AG09309 (cell line): ENCODE results near the gene EHMT1.

Source experiments
- DNase-seq: peaks from one replicate; pipeline ENCODE4 v3.0.0-alpha.2; 2010; ENCODE audit warnings: low read depth
- H3K4me3 ChIP-seq: 2 replicates; pipeline ENCODE4 v1.5.1; 2011; ENCODE audit warnings: mild to moderate bottlenecking, low read depth, low read length, moderate library complexity; ENCODE audit not compliant: control insufficient read depth
- CTCF ChIP-seq: IDR thresholded peaks from 2 replicates; pipeline ENCODE4 v1.5.1; 2011; ENCODE audit warnings: mild to moderate bottlenecking, low read depth, low read length, inconsistent platforms; ENCODE audit not compliant: insufficient read depth, control insufficient read depth; ENCODE audit errors: missing control alignments

The EHMT1 gene

GRCh38 chr9:137837345-137838278, 218.8 kb downstream of the EHMT1 start:
- no peak overlapping the region for H3K4me3 ChIP-seq
- TF ChIP-seq CTCF, result no peak
- DNase-seq, result no peak

GRCh38 chr9:137838576-137838975, 219.8 kb downstream of the EHMT1 start:
- no peak overlapping the region for H3K4me3 ChIP-seq
- DNase-seq, result no peak
- TF ChIP-seq CTCF, result no peak

- H3K4me3 ChIP-seq, result no peak overlapping the region
- no peak for TF ChIP-seq CTCF
- no peak for DNase-seq
Observed at GRCh38 chr9:137843355-137843754, 224.6 kb downstream of the EHMT1 start.

GRCh38 chr9:137851516-137852267, 232.9 kb downstream of the EHMT1 start:
- no peak for DNase-seq
- H3K4me3 ChIP-seq, result no peak overlapping the region
- TF ChIP-seq CTCF, result no peak

- no peak overlapping the region for H3K4me3 ChIP-seq
Observed at GRCh38 chr9:137853392-137853995, 234.7 kb downstream of the EHMT1 start.

More at GRCh38 chr9:137853392-137853995, 234.7 kb downstream of the EHMT1 start:
- TF ChIP-seq CTCF, result no peak
- DNase-seq, result no peak
